Measurements from ENCODE around the gene PLCL1.
A peak's percentile ranks its signal among the peaks of the same experiment; 100 is the strongest.

PLCL1 gene

GRCh38 chr2:197804049-197804757, at the start of gene PLCL1:
Gene PLCL1, plus strand, starts transcription at chr2:197804593.
- peak; percentile 74 for DNase-seq (ENCODE audit: low read depth, low spot score)

GRCh38 chr2:197759013-197759412, 45.4 kb upstream of the PLCL1 start:
- DNase-seq (ENCODE audit: low read depth, low spot score): no peak

GRCh38 chr2:197759625-197760292, 44.6 kb upstream of the PLCL1 start:
- DNase-seq (ENCODE audit: low read depth, low spot score): no peak

GRCh38 chr2:197760293-197760657, 44.1 kb upstream of the PLCL1 start:
- DNase-seq (ENCODE audit: low read depth, low spot score): no peak

GRCh38 chr2:197777823-197778407, 26.5 kb upstream of the PLCL1 start:
- no peak for DNase-seq (ENCODE audit: low read depth, low spot score)

GRCh38 chr2:197779261-197779660, 25.1 kb upstream of the PLCL1 start:
- no peak for DNase-seq (ENCODE audit: low read depth, low spot score)

GRCh38 chr2:197782126-197782525, 22.3 kb upstream of the PLCL1 start:
- DNase-seq (ENCODE audit: low read depth, low spot score): no peak

- no peak for DNase-seq (ENCODE audit: low read depth, low spot score)
These were observed 19.1 kb upstream of the PLCL1 start, which contains the start of gene BOLL for GRCh38 chr2:197784956-197785941. Gene BOLL, minus strand, starts transcription at chr2:197785319. Its CDS starts 3,469 bp downstream, at chr2:197781850.

GRCh38 chr2:197786010-197786877, 18.1 kb upstream of the PLCL1 start:
- peak; percentile 35 for DNase-seq (ENCODE audit: low read depth, low spot score)

- DNase-seq (ENCODE audit: low read depth, low spot score): no peak
These were observed 10.9 kb upstream of the PLCL1 start for GRCh38 chr2:197793456-197793855.

GRCh38 chr2:197795277-197795676, 9.1 kb upstream of the PLCL1 start:
- no peak for DNase-seq (ENCODE audit: low read depth, low spot score)

GRCh38 chr2:197798187-197798586, 6.2 kb upstream of the PLCL1 start:
- no peak for DNase-seq (ENCODE audit: low read depth, low spot score)

- DNase-seq (ENCODE audit: low read depth, low spot score): no peak
These were observed 5.3 kb upstream of the PLCL1 start for GRCh38 chr2:197799068-197799467.

GRCh38 chr2:197800091-197800490, 4.3 kb upstream of the PLCL1 start:
- DNase-seq (ENCODE audit: low read depth, low spot score): no peak

GRCh38 chr2:197801033-197801432, 3.4 kb upstream of the PLCL1 start:
- DNase-seq (ENCODE audit: low read depth, low spot score): no peak

GRCh38 chr2:197803033-197803444, 1.4 kb upstream of the PLCL1 start:
- DNase-seq (ENCODE audit: low read depth, low spot score): no peak

- no peak for DNase-seq (ENCODE audit: low read depth, low spot score)
These were observed 643 bp downstream of the PLCL1 start for GRCh38 chr2:197804758-197805714.

- DNase-seq (ENCODE audit: low read depth, low spot score): no peak
These were observed 1.6 kb downstream of the PLCL1 start for GRCh38 chr2:197805715-197806633.

All from activated naive CD8-positive, alpha-beta T cell treated with anti-CD3 and anti-CD28 coated beads, Interleukin-2, amount 50 U/mL, for 16 hours (primary cell).